ENCODE measurements around the gene CCDC93. TPM values are rescaled to one million over a fixed set of nuclear protein-coding genes. Genes with fewer than 3 reads are reported as not detected.
"Not testable (repeated sequence)": the region's sequence is repeated elsewhere in the genome, so short reads cannot be mapped to it uniquely, and the experiment has no call there.

The CCDC93 gene
- total and polyA plus RNA-seq, 10 of the 15 experiments (the other 5 are each of a cell fraction or from before 2014, with no cell fraction given): 3.6 to 27.2 (median 13.5) TPM

DNA sequence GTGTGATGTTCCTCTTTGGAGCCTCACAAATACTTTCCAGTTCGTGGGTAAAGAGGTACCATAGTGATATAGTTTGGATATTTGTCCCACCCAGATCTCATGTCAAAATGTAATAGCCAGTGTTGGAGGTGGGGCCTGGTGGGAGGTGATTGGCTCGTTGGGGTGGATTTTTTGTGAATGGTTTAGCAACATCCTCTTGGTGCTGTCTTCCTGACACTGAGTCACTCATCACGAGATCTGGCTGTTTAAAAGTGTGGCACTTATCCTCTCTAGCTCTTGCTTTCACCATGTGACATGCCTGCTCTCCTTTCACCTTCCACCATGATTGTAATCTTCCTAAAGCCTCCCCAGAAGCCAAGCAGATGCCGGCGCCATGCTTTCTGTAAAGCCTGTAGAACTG, 3.0 kb upstream of the CCDC93 start:
- intact Hi-C loops (cut with micrococcal nuclease; ENCODE audit: unreplicated experiment): no loop called here
- H3K27ac ChIP-seq (ENCODE audit: control insufficient read depth, insufficient read depth): no peak overlapping the region
- ATAC-seq (no peak), DNase-seq (ENCODE audit: low read depth, low spot score) (no peak), FAIRE-seq (no peak)
- H3K4me3 ChIP-seq: no peak overlapping the region
- H3K9ac ChIP-seq (ENCODE audit: control insufficient read depth, insufficient read depth, low read length): no peak overlapping the region
- H2AFZ ChIP-seq (ENCODE audit: control insufficient read depth, low read depth, low read length): no peak overlapping the region
- peaks cover 5% of the 10 kb centered on the region for H3K4me1 ChIP-seq (ENCODE audit: control insufficient read depth, insufficient read depth, low read length)
- 42% methylated on average over 5 of the region's 5 CpGs for WGBS (ENCODE audit: insufficient coverage, insufficient replicate concordance, low lambda C conversion rate, missing lambda C conversion rate)
- H3K9me3 ChIP-seq (replicated peaks; ENCODE audit: control insufficient read depth, insufficient read depth, low read length): no peaks in the 10 kb centered on the region
- in situ Hi-C loops (cut with MboI): no loop called here
- SMC1A ChIA-PET (ENCODE audit: uncharacterized antibody, unreplicated experiment): interaction anchor here (0.8 to 1.5 kb wide), 2 partner anchors 14 to 45 kb away, joined by 3 to 5 read pairs; no protein-coding TSS in a partner anchor
- no peak overlapping the region for H3K4me2 ChIP-seq (ENCODE audit: control insufficient read depth, insufficient read depth)
- H3K79me2 ChIP-seq (ENCODE audit: control insufficient read depth, insufficient read depth, low read length): peaks cover 19% of the 10 kb centered on the region
- RAD21 ChIA-PET (ENCODE audit: unreplicated experiment): no interaction called here
- no peaks in the 10 kb centered on the region for H4K20me1 ChIP-seq (ENCODE audit: control insufficient read depth, insufficient read depth)
- no peaks in the 10 kb centered on the region for H3K27me3 ChIP-seq (replicated peaks in 1 of 2; ENCODE audit: control insufficient read depth in 2 of 2, insufficient read depth in 2 of 2, low read length in 1 of 2)
- no peaks in the 10 kb centered on the region for H3K36me3 ChIP-seq (ENCODE audit: control insufficient read depth in 2 of 2, insufficient read depth in 2 of 2, low read length in 1 of 2)
- CTCF ChIA-PET: interaction anchor here (0.7 to 2.9 kb wide), 3 partner anchors 14 to 28 kb away, joined by 3 to 12 read pairs (median 7); no protein-coding TSS in a partner anchor
- BruUV-seq (replicated peaks): no TSS peak
- TF ChIP-seq SRF (IDR thresholded peaks at IDR 0.05; ENCODE audit: low read depth in 2 of 2, low read length in 2 of 2) (no peak), IRF4 (IDR thresholded peaks at IDR 0.05; ENCODE audit: low read depth, low read length) (no peak), ZZZ3 (IDR thresholded peaks at IDR 0.05; ENCODE audit: control insufficient read depth, insufficient read length, low read depth) (no peak), POLR2AphosphoS5 (IDR thresholded peaks at IDR 0.05; ENCODE audit: low read length) (no peak), KDM1A (IDR thresholded peaks at IDR 0.05; ENCODE audit: borderline replicate concordance) (no peak)
- TF ChIP-seq, protein P1, sequence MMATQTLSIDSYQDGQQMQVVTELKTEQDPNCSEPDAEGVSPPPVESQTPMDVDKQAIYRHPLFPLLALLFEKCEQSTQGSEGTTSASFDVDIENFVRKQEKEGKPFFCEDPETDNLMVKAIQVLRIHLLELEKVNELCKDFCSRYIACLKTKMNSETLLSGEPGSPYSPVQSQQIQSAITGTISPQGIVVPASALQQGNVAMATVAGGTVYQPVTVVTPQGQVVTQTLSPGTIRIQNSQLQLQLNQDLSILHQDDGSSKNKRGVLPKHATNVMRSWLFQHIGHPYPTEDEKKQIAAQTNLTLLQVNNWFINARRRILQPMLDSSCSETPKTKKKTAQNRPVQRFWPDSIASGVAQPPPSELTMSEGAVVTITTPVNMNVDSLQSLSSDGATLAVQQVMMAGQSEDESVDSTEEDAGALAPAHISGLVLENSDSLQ (IDR thresholded peaks at IDR 0.05): no peak
- TF ChIP-seq, protein P2, sequence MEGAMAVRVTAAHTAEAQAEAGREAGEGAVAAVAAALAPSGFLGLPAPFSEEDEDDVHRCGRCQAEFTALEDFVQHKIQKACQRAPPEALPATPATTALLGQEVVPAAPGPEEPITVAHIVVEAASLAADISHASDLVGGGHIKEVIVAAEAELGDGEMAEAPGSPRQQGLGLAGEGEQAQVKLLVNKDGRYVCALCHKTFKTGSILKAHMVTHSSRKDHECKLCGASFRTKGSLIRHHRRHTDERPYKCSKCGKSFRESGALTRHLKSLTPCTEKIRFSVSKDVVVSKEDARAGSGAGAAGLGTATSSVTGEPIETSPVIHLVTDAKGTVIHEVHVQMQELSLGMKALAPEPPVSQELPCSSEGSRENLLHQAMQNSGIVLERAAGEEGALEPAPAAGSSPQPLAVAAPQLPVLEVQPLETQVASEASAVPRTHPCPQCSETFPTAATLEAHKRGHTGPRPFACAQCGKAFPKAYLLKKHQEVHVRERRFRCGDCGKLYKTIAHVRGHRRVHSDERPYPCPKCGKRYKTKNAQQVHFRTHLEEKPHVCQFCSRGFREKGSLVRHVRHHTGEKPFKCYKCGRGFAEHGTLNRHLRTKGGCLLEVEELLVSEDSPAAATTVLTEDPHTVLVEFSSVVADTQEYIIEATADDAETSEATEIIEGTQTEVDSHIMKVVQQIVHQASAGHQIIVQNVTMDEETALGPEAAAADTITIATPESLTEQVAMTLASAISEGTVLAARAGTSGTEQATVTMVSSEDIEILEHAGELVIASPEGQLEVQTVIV (IDR thresholded peaks at IDR 0.05; ENCODE audit: borderline replicate concordance, partially characterized antibody): no peak
- POLR2A ChIA-PET: no interaction called here

DNA sequence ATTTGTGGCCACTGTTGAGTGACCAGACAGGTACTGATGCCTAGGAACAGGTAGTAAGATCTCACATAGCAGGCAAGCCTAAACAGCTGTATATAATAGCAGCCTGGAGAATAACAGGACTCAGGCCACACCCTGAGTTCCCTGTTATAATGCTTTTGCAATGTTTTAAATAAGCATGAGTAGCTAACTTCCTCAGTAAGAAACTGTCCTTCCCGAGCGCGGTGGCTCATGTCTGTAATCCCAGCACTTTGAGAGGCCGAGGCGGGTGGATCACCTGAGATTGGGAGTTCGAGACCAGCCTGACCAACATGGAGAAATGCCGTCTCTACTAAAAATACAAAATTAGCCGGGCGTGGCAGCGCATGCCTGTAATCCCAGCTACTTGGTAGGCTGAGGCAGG, 1.9 kb upstream of the CCDC93 start:
- 88% methylated on average over 10 of the region's 10 CpGs for WGBS (ENCODE audit: insufficient coverage, insufficient replicate concordance, low lambda C conversion rate, missing lambda C conversion rate)
- H4K20me1 ChIP-seq (ENCODE audit: control insufficient read depth, insufficient read depth); H2AFZ ChIP-seq (ENCODE audit: control insufficient read depth, low read depth, low read length); H3K27me3 ChIP-seq (replicated peaks in 1 of 2; ENCODE audit: control insufficient read depth in 2 of 2, insufficient read depth in 2 of 2, low read length in 1 of 2); H3K4me2 ChIP-seq (ENCODE audit: control insufficient read depth, insufficient read depth); in situ Hi-C loops (cut with MboI); H3K4me3 ChIP-seq; H3K4me1 ChIP-seq (ENCODE audit: control insufficient read depth, insufficient read depth, low read length); H3K9ac ChIP-seq (ENCODE audit: control insufficient read depth, insufficient read depth, low read length); ATAC-seq; H3K36me3 ChIP-seq (ENCODE audit: control insufficient read depth in 2 of 2, insufficient read depth in 2 of 2, low read length in 1 of 2); H3K27ac ChIP-seq (ENCODE audit: control insufficient read depth, insufficient read depth); FAIRE-seq; intact Hi-C loops (cut with micrococcal nuclease; ENCODE audit: unreplicated experiment); H3K9me3 ChIP-seq (replicated peaks; ENCODE audit: control insufficient read depth, insufficient read depth, low read length); DNase-seq (ENCODE audit: low read depth, low spot score); BruUV-seq (replicated peaks): not testable (repeated sequence)
- SMC1A ChIA-PET (ENCODE audit: uncharacterized antibody, unreplicated experiment): interaction anchor here (1.4 to 2.0 kb wide), 4 partner anchors 9 to 17 kb away, joined by 3 to 7 read pairs (median 4); no protein-coding TSS in a partner anchor
- POLR2A ChIA-PET: interaction anchor here (1.5 to 1.7 kb wide), 2 partner anchors 11 to 201 kb away, joined by 4 read pairs; partner anchors contain the start of gene DDX18
- CTCF ChIA-PET: interaction anchor here (1.1 to 2.9 kb wide), 4 partner anchors 12 to 201 kb away, joined by 4 to 42 read pairs (median 11); partner anchors contain the start of gene DDX18
- peaks cover 26% of the 10 kb centered on the region for H3K79me2 ChIP-seq (ENCODE audit: control insufficient read depth, insufficient read depth, low read length)
- RAD21 ChIA-PET (ENCODE audit: unreplicated experiment): interaction anchor here (1.1 kb wide), 1 partner anchor 31 kb away, joined by 5 read pairs; no protein-coding TSS in a partner anchor

All from GM12878 (cell line).